HepG2 (cell line): ENCODE data around the gene F8. TPM values are rescaled to one million over a fixed set of nuclear protein-coding genes. Genes with fewer than 3 reads are reported as not detected.

Experiments
- ATAC-seq: fragments of 200-7000 bp; cut with Tn5 transposase; 3 replicates; pipeline ENCODE4 v1.9.1; 2020; ENCODE audit warnings: mild to moderate bottlenecking, moderate library complexity
- BruUV-seq: library from RNA; stranded (reverse); fragments of 400-500 nt; replicated peaks from 2 replicates; lab custom pipeline; 2021; lab: Mats Ljungman, UMichigan
- CTCF ChIA-PET: fragments of 300-600 bp; formaldehyde crosslinking; extraction: SDS; loops from one replicate; lab custom pipeline; 2021; ENCODE audit warnings: low total read pairs, inconsistent platforms, low intra/inter-chr PET ratio; lab: Yijun Ruan, JAX
- POLR2A ChIA-PET: fragments of 350-600 bp; sonication (Branson Sonifier 250); formaldehyde crosslinking; loops from one replicate; lab custom pipeline; 2020; ENCODE audit warnings: antibody characterized with exemption, inconsistent platforms; lab: Yijun Ruan, JAX
- DNase-seq: peaks from one replicate; pipeline ENCODE4 v3.0.0-alpha.2; 2015; ENCODE audit warnings: low spot score
- FAIRE-seq: peaks from 3 replicates; lab custom pipeline; 2011; peaks lifted over from hg19 to GRCh38; lab: Jason Lieb, UNC
- H2AFZ ChIP-seq: one replicate; pipeline ENCODE4 v1.6.1; 2011; ENCODE audit warnings: low read length, inconsistent platforms
- H3K27ac ChIP-seq: fragments of 300-600 bp; 3 replicates; pipeline ENCODE4 v1.8.0; 2011; ENCODE audit warnings: mixed run types, mild to moderate bottlenecking, mixed read lengths, low read length, inconsistent platforms; ENCODE audit not compliant: insufficient read depth; ENCODE audit errors: extremely low read length
- H3K27me3 ChIP-seq, 2 experiments: fragments of 200-600 bp in 1 of 2; 2 replicates in 1 of 2; 3 replicates in 1 of 2; pipeline versions ENCODE4 v1.6.0 to v1.8.0; 2011; ENCODE audit warnings: low read length in 2 of 2, mild to moderate bottlenecking in 2 of 2, moderate library complexity in 2 of 2, inconsistent platforms in 1 of 2; ENCODE audit not compliant: insufficient read depth in 2 of 2, control insufficient read depth in 1 of 2
- H3K36me3 ChIP-seq, 2 experiments: fragments of 200-600 bp in 1 of 2; replicated peaks in 1 of 2; 2 replicates in 1 of 2; 3 replicates in 1 of 2; pipeline versions ENCODE4 v1.5.1 to v1.8.0; 2011; ENCODE audit warnings: low read length in 2 of 2, inconsistent platforms in 1 of 2; ENCODE audit not compliant: insufficient read depth in 2 of 2, control insufficient read depth in 1 of 2
- H3K4me1 ChIP-seq: 2 replicates; pipeline ENCODE4 v1.5.1; 2012; ENCODE audit warnings: low read length, inconsistent platforms; ENCODE audit not compliant: insufficient read depth
- H3K4me2 ChIP-seq: 2 replicates; pipeline ENCODE4 v1.6.0; 2011; ENCODE audit warnings: low read depth, low read length, inconsistent platforms
- H3K4me3 ChIP-seq, 3 experiments: fragments of 200-600 bp in 1 of 3; sonication (generic), shearing (Covaris generic) in 1 of 3; replicated peaks in 1 of 3; 2 replicates each; pipeline ENCODE4 v1.5.1; 2011 to 2016; ENCODE audit warnings: low read length in 3 of 3, inconsistent platforms in 2 of 3, low read depth in 2 of 3, mild to moderate bottlenecking in 2 of 3, control low read depth in 1 of 3, mixed read lengths in 1 of 3; ENCODE audit not compliant: insufficient read depth in 1 of 3
- H3K79me2 ChIP-seq: one replicate; pipeline ENCODE4 v1.6.1; 2011; ENCODE audit warnings: low read length, inconsistent platforms; ENCODE audit not compliant: insufficient read depth
- H3K9ac ChIP-seq: 2 replicates; pipeline ENCODE4 v1.6.0; 2011; ENCODE audit warnings: mild to moderate bottlenecking, low read depth, low read length, inconsistent platforms; ENCODE audit not compliant: insufficient read depth
- H3K9me3 ChIP-seq: 2 replicates; pipeline ENCODE4 v1.5.1; 2012; ENCODE audit warnings: mild to moderate bottlenecking, low read length
- H4K20me1 ChIP-seq: 2 replicates; pipeline ENCODE4 v1.6.0; 2011; ENCODE audit warnings: inconsistent platforms, mild to moderate bottlenecking, low read length, moderate library complexity; ENCODE audit not compliant: insufficient read depth
- ATF5 ChIP-seq: sonication (generic); formaldehyde crosslinking; IDR thresholded peaks from 2 replicates; pipeline ENCODE4 v1.4.0; 2020; ENCODE audit warnings: mild to moderate bottlenecking, low read depth, missing genetic modification reagents
- BRF2 ChIP-seq: sonication (generic); formaldehyde crosslinking; IDR thresholded peaks from 2 replicates; pipeline ENCODE4 v1.8.1; 2022; ENCODE audit warnings: mild to moderate bottlenecking, missing genetic modification reagents
- CEBPB ChIP-seq: IDR thresholded peaks from 2 replicates; pipeline ENCODE4 v1.6.1; 2011; ENCODE audit warnings: low read depth, low read length, improper control_type of control experiment, borderline replicate concordance
- E2F5 ChIP-seq: sonication (generic); formaldehyde crosslinking; conservative IDR thresholded peaks from 2 replicates; pipeline ENCODE4 v1.4.0; 2020; ENCODE audit warnings: missing genetic modification reagents
- HHEX ChIP-seq: IDR thresholded peaks from 2 replicates; pipeline ENCODE4 v1.6.1; 2016; ENCODE audit warnings: control low read depth
- HNRNPLL ChIP-seq: fragments of 200-400 bp; formaldehyde crosslinking; IDR thresholded peaks from 2 replicates; pipeline ENCODE4 v1.6.1; 2017; ENCODE audit warnings: mild to moderate bottlenecking, low read depth, low read length; ENCODE audit not compliant: poor library complexity, severe bottlenecking
- MTA3 ChIP-seq: sonication (generic); formaldehyde crosslinking; IDR thresholded peaks from 2 replicates; pipeline ENCODE4 v1.4.0; 2020; ENCODE audit warnings: missing genetic modification reagents
- RBAK ChIP-seq: sonication (generic); formaldehyde crosslinking; IDR thresholded peaks from 2 replicates; pipeline ENCODE4 v1.5.1; 2020; ENCODE audit warnings: mild to moderate bottlenecking, missing genetic modification reagents
- SALL1 ChIP-seq: sonication (generic); formaldehyde crosslinking; IDR thresholded peaks from 2 replicates; pipeline ENCODE4 v1.8.0; 2022; ENCODE audit warnings: mild to moderate bottlenecking, missing genetic modification reagents
- SIN3A ChIP-seq: IDR thresholded peaks from 2 replicates; pipeline ENCODE4 v1.6.1; 2011; ENCODE audit warnings: low read depth, mild to moderate bottlenecking, control low read depth, low read length, borderline replicate concordance
- SRF ChIP-seq: IDR thresholded peaks from 2 replicates; pipeline ENCODE4 v1.6.1; 2011; ENCODE audit warnings: mild to moderate bottlenecking, low read depth, low read length, moderate library complexity
- SRSF4 ChIP-seq: fragments of 200-400 bp; formaldehyde crosslinking; IDR thresholded peaks from one replicate; pipeline ENCODE4 v1.6.1; 2018; ENCODE audit warnings: mild to moderate bottlenecking, low read depth, low read length, moderate library complexity; ENCODE audit not compliant: poor library complexity, severe bottlenecking
- STAG1 ChIP-seq: sonication (generic); formaldehyde crosslinking; IDR thresholded peaks from 2 replicates; pipeline ENCODE4 v1.4.0; 2020; ENCODE audit warnings: missing genetic modification reagents
- YY1 ChIP-seq: IDR thresholded peaks from 2 replicates; pipeline ENCODE4 v1.6.1; 2011; ENCODE audit warnings: low read length, low read depth, moderate library complexity, mild to moderate bottlenecking; ENCODE audit not compliant: insufficient read depth, insufficient replicate concordance
- ZNF251 ChIP-seq: sonication (generic); formaldehyde crosslinking; IDR thresholded peaks from 2 replicates; pipeline ENCODE4 v1.9.0; 2021; ENCODE audit warnings: mild to moderate bottlenecking, missing genetic modification reagents
- ZNF530 ChIP-seq: sonication (generic); formaldehyde crosslinking; IDR thresholded peaks from 2 replicates; pipeline ENCODE4 v1.5.0; 2020; ENCODE audit warnings: low read depth, mild to moderate bottlenecking, missing genetic modification reagents
- ZNF646 ChIP-seq: sonication (generic); formaldehyde crosslinking; IDR thresholded peaks from 2 replicates; pipeline ENCODE4 v1.9.0; 2021; ENCODE audit warnings: mild to moderate bottlenecking, missing genetic modification reagents
- WGBS: methylation state at CpG from one replicate; pipeline ENCODE4 v1.1.6; 2017; ENCODE audit warnings: low lambda C conversion rate; 5-methylcytosine and 5-hydroxymethylcytosine counted together
- in situ Hi-C: cut with HindIII; loops from 2 replicates; pipeline ENCODE4 v1.10.0; 2017; ENCODE audit warnings: low pct_unique_long_range_greater_than_20kb; ENCODE audit not compliant: extremely low pct_ligation_motif_present
- intact Hi-C: fragments of 100-400 bp; cut with micrococcal nuclease; formaldehyde crosslinking; loops from one replicate; pipeline ENCODE4 v1.10.0; 2022; ENCODE audit not compliant: unreplicated experiment
- polyA plus RNA-seq, 8 experiments: library from polyadenylated mRNA; depleted of rRNA in 3 of 8; stranded (reverse) in 7 of 8; unstranded in 1 of 8; fragments of >200 nt; fragmentation: Illumina TruSeq in 4 of 8; extraction: Trizol in 4 of 8; gene quantifications; 2 replicates each; pipeline versions ENCODE4 v1.2.1 to v1.2.3, GENCODE V29; 2011 to 2016; ENCODE audit warnings: low read depth in 4 of 8, missing spikeins in 1 of 8, mixed read lengths in 1 of 8; ENCODE audit not compliant: insufficient read depth in 1 of 8
- total RNA-seq, 5 experiments: library from RNA; depleted of rRNA; stranded (reverse); fragments of >200 nt; fragmentation: Illumina TruSeq; extraction: Trizol; gene quantifications; 2 replicates each; pipeline ENCODE4 v1.2.3, GENCODE V29; 2016; ENCODE audit warnings: low read depth in 1 of 5

Gene F8
- total and polyA plus RNA-seq, 2 of the 13 experiments (the other 11 are each of a cell fraction or from before 2014, with no cell fraction given), result 0.29 to 0.61 TPM

GRCh38 chrX:155061760-155062159 is 39.2 kb upstream of the F8 start:
- 98% methylated on average over 4 of the region's 4 CpGs for WGBS

More at GRCh38 chrX:155061760-155062159, 39.2 kb upstream of the F8 start:
- H3K27me3 ChIP-seq, result no peaks in the 10 kb centered on the region
- H3K27ac ChIP-seq, result no peak overlapping the region
- in situ Hi-C loops, result no loop called here
- no peak overlapping the region for H3K4me3 ChIP-seq
- FAIRE-seq (no peak), DNase-seq (no peak), ATAC-seq (no peak)
- no peaks in the 10 kb centered on the region for H3K79me2 ChIP-seq
- H3K9ac ChIP-seq, result no peak overlapping the region
- no peak for TF ChIP-seq BRF2
- TF ChIP-seq SRF, result no peak
- TF ChIP-seq ZNF251, result no peak
- no peak for TF ChIP-seq HNRNPLL
- TF ChIP-seq MTA3 (CRISPR knock-in tag), result no peak
- no peak for TF ChIP-seq STAG1 (CRISPR knock-in tag)
- no peak for TF ChIP-seq RBAK (CRISPR knock-in tag)
- TF ChIP-seq SRSF4, result no peak
- TF ChIP-seq HHEX (CRISPR knock-in tag), result no peak
- TF ChIP-seq YY1, result no peak
- TF ChIP-seq ZNF646 (CRISPR knock-in tag), result no peak
- TF ChIP-seq ZNF530 (CRISPR knock-in tag), result no peak
- TF ChIP-seq ATF5, result no peak
- TF ChIP-seq E2F5 (CRISPR knock-in tag), result no peak
- TF ChIP-seq SALL1, result no peak
- TF ChIP-seq SIN3A, result no peak
- TF ChIP-seq CEBPB, result no peak
- H3K9me3 ChIP-seq, result no peaks in the 10 kb centered on the region
- intact Hi-C loops, result no loop called here
- no TSS peak for BruUV-seq
- POLR2A ChIA-PET, result no interaction called here
- H4K20me1 ChIP-seq, result no peaks in the 10 kb centered on the region
- no peak overlapping the region for H3K4me2 ChIP-seq
- CTCF ChIA-PET, result no interaction called here
- no peaks in the 10 kb centered on the region for H3K36me3 ChIP-seq
- H3K4me1 ChIP-seq, result peaks cover 10% of the 10 kb centered on the region
- no peak overlapping the region for H2AFZ ChIP-seq
